ENCODE measurements around the gene MAU2. TPM values are rescaled to one million over a fixed set of nuclear protein-coding genes. Genes with fewer than 3 reads are reported as not detected.

MAU2 gene
- total and polyA plus RNA-seq, 10 of the 15 experiments (the other 5 are each of a cell fraction or from before 2014, with no cell fraction given): 1.8 to 47.2 (median 22.1) TPM

DNA sequence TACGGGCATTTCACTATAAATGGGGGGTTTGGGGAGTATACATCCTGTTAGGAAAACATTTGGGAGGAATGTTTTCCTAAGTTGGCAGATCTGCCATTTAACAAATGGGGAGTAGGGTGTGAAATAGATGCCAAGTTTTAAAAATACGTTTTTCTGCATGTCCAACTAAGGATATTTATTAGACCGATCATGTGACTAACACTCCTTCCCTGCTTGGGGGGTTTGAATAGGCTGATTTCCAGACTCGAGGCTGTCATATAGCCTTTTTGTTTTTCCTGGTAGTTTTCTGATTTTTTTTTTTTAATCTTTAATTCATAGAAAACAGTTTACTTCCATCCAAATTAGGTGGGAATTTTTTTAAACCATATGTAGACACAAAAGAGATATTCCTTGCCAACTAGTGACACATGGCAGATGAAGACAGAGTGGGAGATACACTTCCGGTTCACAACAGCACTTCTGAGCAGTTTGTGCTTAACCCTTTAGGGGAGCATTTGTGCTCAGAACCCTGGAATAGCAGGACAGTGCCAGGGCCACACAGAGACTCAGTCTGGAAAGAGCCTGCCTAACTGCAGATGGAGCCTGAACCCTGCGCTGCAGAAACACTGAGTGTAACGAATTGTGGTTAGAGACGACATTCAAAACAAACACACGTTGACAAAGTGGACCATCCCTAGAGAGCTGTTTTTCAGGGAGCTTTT, 79.3 kb downstream of the MAU2 start:
- Histone ChIP-seq H3K4me3 (no peak overlapping the region), H3K27me3 (replicated peaks in 1 of 2; ENCODE audit: control insufficient read depth in 2 of 2, insufficient read depth in 2 of 2, low read length in 1 of 2) (no peaks in the 10 kb centered on the region), H3K79me2 (ENCODE audit: control insufficient read depth, insufficient read depth, low read length) (peaks cover 4% of the 10 kb centered on the region), H3K36me3 (ENCODE audit: control insufficient read depth in 2 of 2, insufficient read depth in 2 of 2, low read length in 1 of 2) (no peaks in the 10 kb centered on the region), H2AFZ (ENCODE audit: control insufficient read depth, low read depth, low read length) (no peak overlapping the region), H3K4me1 (ENCODE audit: control insufficient read depth, insufficient read depth, low read length) (peaks cover 6% of the 10 kb centered on the region), H4K20me1 (ENCODE audit: control insufficient read depth, insufficient read depth) (no peaks in the 10 kb centered on the region), H3K9ac (ENCODE audit: control insufficient read depth, insufficient read depth, low read length) (no peak overlapping the region), H3K4me2 (ENCODE audit: control insufficient read depth, insufficient read depth) (no peak overlapping the region), H3K9me3 (replicated peaks; ENCODE audit: control insufficient read depth, insufficient read depth, low read length) (no peaks in the 10 kb centered on the region), H3K27ac (ENCODE audit: control insufficient read depth, insufficient read depth) (no peak overlapping the region)
- POLR2A ChIA-PET: no interaction called here
- RAD21 ChIA-PET (ENCODE audit: unreplicated experiment): no interaction called here
- CTCF ChIA-PET: no interaction called here
- BruUV-seq (replicated peaks): TSS peak; percentile 21
- DNase-seq (ENCODE audit: low read depth, low spot score): no peak
- ATAC-seq: no peak
- intact Hi-C loops (cut with micrococcal nuclease; ENCODE audit: unreplicated experiment): no loop called here
- in situ Hi-C loops (cut with MboI): no loop called here
- 44% methylated on average over 9 of the region's 9 CpGs for WGBS (ENCODE audit: insufficient coverage, insufficient replicate concordance, low lambda C conversion rate, missing lambda C conversion rate)
- SMC1A ChIA-PET (ENCODE audit: uncharacterized antibody, unreplicated experiment): no interaction called here
- no peak for FAIRE-seq
- TF ChIP-seq, protein P1, sequence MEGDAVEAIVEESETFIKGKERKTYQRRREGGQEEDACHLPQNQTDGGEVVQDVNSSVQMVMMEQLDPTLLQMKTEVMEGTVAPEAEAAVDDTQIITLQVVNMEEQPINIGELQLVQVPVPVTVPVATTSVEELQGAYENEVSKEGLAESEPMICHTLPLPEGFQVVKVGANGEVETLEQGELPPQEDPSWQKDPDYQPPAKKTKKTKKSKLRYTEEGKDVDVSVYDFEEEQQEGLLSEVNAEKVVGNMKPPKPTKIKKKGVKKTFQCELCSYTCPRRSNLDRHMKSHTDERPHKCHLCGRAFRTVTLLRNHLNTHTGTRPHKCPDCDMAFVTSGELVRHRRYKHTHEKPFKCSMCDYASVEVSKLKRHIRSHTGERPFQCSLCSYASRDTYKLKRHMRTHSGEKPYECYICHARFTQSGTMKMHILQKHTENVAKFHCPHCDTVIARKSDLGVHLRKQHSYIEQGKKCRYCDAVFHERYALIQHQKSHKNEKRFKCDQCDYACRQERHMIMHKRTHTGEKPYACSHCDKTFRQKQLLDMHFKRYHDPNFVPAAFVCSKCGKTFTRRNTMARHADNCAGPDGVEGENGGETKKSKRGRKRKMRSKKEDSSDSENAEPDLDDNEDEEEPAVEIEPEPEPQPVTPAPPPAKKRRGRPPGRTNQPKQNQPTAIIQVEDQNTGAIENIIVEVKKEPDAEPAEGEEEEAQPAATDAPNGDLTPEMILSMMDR (IDR thresholded peaks at IDR 0.05 in 2 of 3, conservative IDR thresholded peaks at IDR 0.05 in 1 of 3; ENCODE audit: control insufficient read depth in 2 of 3, extremely low read depth in 1 of 3, insufficient read depth in 1 of 3, low read depth in 3 of 3, low read length in 3 of 3): no peak
- TF ChIP-seq ZBED1 (IDR thresholded peaks at IDR 0.05; ENCODE audit: borderline replicate concordance): no peak
- TF ChIP-seq, protein P2, sequence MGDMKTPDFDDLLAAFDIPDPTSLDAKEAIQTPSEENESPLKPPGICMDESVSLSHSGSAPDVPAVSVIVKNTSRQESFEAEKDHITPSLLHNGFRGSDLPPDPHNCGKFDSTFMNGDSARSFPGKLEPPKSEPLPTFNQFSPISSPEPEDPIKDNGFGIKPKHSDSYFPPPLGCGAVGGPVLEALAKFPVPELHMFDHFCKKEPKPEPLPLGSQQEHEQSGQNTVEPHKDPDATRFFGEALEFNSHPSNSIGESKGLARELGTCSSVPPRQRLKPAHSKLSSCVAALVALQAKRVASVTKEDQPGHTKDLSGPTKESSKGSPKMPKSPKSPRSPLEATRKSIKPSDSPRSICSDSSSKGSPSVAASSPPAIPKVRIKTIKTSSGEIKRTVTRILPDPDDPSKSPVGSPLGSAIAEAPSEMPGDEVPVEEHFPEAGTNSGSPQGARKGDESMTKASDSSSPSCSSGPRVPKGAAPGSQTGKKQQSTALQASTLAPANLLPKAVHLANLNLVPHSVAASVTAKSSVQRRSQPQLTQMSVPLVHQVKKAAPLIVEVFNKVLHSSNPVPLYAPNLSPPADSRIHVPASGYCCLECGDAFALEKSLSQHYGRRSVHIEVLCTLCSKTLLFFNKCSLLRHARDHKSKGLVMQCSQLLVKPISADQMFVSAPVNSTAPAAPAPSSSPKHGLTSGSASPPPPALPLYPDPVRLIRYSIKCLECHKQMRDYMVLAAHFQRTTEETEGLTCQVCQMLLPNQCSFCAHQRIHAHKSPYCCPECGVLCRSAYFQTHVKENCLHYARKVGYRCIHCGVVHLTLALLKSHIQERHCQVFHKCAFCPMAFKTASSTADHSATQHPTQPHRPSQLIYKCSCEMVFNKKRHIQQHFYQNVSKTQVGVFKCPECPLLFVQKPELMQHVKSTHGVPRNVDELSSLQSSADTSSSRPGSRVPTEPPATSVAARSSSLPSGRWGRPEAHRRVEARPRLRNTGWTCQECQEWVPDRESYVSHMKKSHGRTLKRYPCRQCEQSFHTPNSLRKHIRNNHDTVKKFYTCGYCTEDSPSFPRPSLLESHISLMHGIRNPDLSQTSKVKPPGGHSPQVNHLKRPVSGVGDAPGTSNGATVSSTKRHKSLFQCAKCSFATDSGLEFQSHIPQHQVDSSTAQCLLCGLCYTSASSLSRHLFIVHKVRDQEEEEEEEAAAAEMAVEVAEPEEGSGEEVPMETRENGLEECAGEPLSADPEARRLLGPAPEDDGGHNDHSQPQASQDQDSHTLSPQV (IDR thresholded peaks at IDR 0.05): no peak
- no peak for TF ChIP-seq PRDM15 (CRISPR knock-in tag; IDR thresholded peaks at IDR 0.05)
- TF ChIP-seq, protein P3, sequence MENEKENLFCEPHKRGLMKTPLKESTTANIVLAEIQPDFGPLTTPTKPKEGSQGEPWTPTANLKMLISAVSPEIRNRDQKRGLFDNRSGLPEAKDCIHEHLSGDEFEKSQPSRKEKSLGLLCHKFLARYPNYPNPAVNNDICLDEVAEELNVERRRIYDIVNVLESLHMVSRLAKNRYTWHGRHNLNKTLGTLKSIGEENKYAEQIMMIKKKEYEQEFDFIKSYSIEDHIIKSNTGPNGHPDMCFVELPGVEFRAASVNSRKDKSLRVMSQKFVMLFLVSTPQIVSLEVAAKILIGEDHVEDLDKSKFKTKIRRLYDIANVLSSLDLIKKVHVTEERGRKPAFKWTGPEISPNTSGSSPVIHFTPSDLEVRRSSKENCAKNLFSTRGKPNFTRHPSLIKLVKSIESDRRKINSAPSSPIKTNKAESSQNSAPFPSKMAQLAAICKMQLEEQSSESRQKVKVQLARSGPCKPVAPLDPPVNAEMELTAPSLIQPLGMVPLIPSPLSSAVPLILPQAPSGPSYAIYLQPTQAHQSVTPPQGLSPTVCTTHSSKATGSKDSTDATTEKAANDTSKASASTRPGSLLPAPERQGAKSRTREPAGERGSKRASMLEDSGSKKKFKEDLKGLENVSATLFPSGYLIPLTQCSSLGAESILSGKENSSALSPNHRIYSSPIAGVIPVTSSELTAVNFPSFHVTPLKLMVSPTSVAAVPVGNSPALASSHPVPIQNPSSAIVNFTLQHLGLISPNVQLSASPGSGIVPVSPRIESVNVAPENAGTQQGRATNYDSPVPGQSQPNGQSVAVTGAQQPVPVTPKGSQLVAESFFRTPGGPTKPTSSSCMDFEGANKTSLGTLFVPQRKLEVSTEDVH (IDR thresholded peaks at IDR 0.05; ENCODE audit: low read depth, partially characterized antibody): no peak
- no peak for TF ChIP-seq NR2C2 (IDR thresholded peaks at IDR 0.05; ENCODE audit: borderline replicate concordance, control insufficient read depth, insufficient read length, low read depth)
- TF ChIP-seq TAF1 (IDR thresholded peaks at IDR 0.05; ENCODE audit: borderline replicate concordance, low read depth, low read length): no peak
- no peak for TF ChIP-seq SIN3A (IDR thresholded peaks at IDR 0.05; ENCODE audit: low read depth, low read length)
- no peak for TF ChIP-seq SMAD5 (IDR thresholded peaks at IDR 0.05; ENCODE audit: low read depth)
- TF ChIP-seq BMI1 (IDR thresholded peaks at IDR 0.05; ENCODE audit: borderline replicate concordance): no peak
- TF ChIP-seq ZNF622 (IDR thresholded peaks at IDR 0.05): no peak
